H9 (cell line): Measurements from ENCODE around the gene PDCD10. TPM values are rescaled to one million over a fixed set of nuclear protein-coding genes. Genes with fewer than 3 reads are reported as not detected.

ENCODE experiments used
- DNase-seq: peaks from one replicate; pipeline ENCODE4 v3.0.0-alpha.2; 2017
- H2AFZ ChIP-seq: one replicate; pipeline ENCODE4 v1.6.1; 2013; ENCODE audit warnings: mild to moderate bottlenecking, low read length, control low read depth, moderate library complexity
- H2AK5ac ChIP-seq: 2 replicates; pipeline ENCODE4 v1.6.1; 2013; ENCODE audit warnings: low read length, control low read depth, mixed read lengths; ENCODE audit not compliant: insufficient read length
- H2BK120ac ChIP-seq: one replicate; pipeline ENCODE4 v1.6.1; 2013; ENCODE audit warnings: low read depth, mild to moderate bottlenecking, low read length, control low read depth, inconsistent platforms; ENCODE audit not compliant: poor library complexity, severe bottlenecking
- H2BK12ac ChIP-seq: 2 replicates; pipeline ENCODE4 v1.6.1; 2013; ENCODE audit warnings: low read length, control low read depth, mixed read lengths, low read depth; ENCODE audit not compliant: insufficient read length
- H2BK15ac ChIP-seq: 2 replicates; pipeline ENCODE4 v1.6.1; 2013; ENCODE audit warnings: low read depth, low read length, control low read depth
- H2BK20ac ChIP-seq: one replicate; pipeline ENCODE4 v1.6.1; 2013; ENCODE audit warnings: low read depth, mild to moderate bottlenecking, low read length, control low read depth, inconsistent platforms; ENCODE audit not compliant: poor library complexity, severe bottlenecking
- H2BK5ac ChIP-seq: 2 replicates; pipeline ENCODE4 v1.6.1; 2013; ENCODE audit warnings: low read length, control low read depth, mixed read lengths; ENCODE audit not compliant: insufficient read length
- H3K14ac ChIP-seq: 2 replicates; pipeline ENCODE4 v1.6.1; 2013; ENCODE audit warnings: low read length, control low read depth; ENCODE audit not compliant: insufficient read depth
- H3K18ac ChIP-seq: 2 replicates; pipeline ENCODE4 v1.6.1; 2013; ENCODE audit warnings: low read depth, mild to moderate bottlenecking, mixed read lengths, low read length, control low read depth; ENCODE audit not compliant: insufficient read length
- H3K23ac ChIP-seq: 2 replicates; pipeline ENCODE4 v1.6.1; 2013; ENCODE audit warnings: low read length, control low read depth, mixed read lengths, low read depth; ENCODE audit not compliant: insufficient read length
- H3K23me2 ChIP-seq: 2 replicates; pipeline ENCODE4 v1.6.1; 2013; ENCODE audit warnings: low read depth, mild to moderate bottlenecking, mixed read lengths, low read length, control low read depth; ENCODE audit not compliant: insufficient read length, poor library complexity, severe bottlenecking
- H3K27ac ChIP-seq: 2 replicates; pipeline ENCODE4 v1.5.1; 2013; ENCODE audit warnings: low read length, control low read depth, mixed read lengths, low read depth; ENCODE audit not compliant: insufficient read length
- H3K27me3 ChIP-seq: 2 replicates; pipeline ENCODE4 v1.6.1; 2013; ENCODE audit warnings: low read length, control low read depth, inconsistent platforms; ENCODE audit not compliant: insufficient read depth
- H3K4ac ChIP-seq: 2 replicates; pipeline ENCODE4 v1.6.1; 2013; ENCODE audit warnings: low read depth, mild to moderate bottlenecking, control low read depth, inconsistent platforms, low read length, moderate library complexity
- H3K4me1 ChIP-seq: 2 replicates; pipeline ENCODE4 v1.6.1; 2013; ENCODE audit warnings: low read length, control low read depth, inconsistent platforms; ENCODE audit not compliant: insufficient read depth
- H3K4me2 ChIP-seq: 2 replicates; pipeline ENCODE4 v1.6.1; 2013; ENCODE audit warnings: low read length, control low read depth, mixed read lengths; ENCODE audit not compliant: insufficient read length, insufficient read depth
- H3K56ac ChIP-seq: 2 replicates; pipeline ENCODE4 v1.6.1; 2013; ENCODE audit warnings: low read depth, mild to moderate bottlenecking, mixed read lengths, low read length, control low read depth; ENCODE audit not compliant: insufficient read length
- H3K79me1 ChIP-seq: 2 replicates; pipeline ENCODE4 v1.6.1; 2013; ENCODE audit warnings: low read depth, mild to moderate bottlenecking, moderate library complexity, low read length, control low read depth, inconsistent platforms; ENCODE audit not compliant: insufficient read depth, poor library complexity, severe bottlenecking
- H3K79me2 ChIP-seq: 2 replicates; pipeline ENCODE4 v1.6.1; 2013; ENCODE audit warnings: low read length, control low read depth, inconsistent platforms; ENCODE audit not compliant: insufficient read depth
- H3K9ac ChIP-seq: 2 replicates; pipeline ENCODE4 v1.6.1; 2013; ENCODE audit warnings: low read length, control low read depth, mixed read lengths; ENCODE audit not compliant: insufficient read length; ENCODE audit errors: extremely low read depth
- H3K9me3 ChIP-seq: one replicate; pipeline ENCODE4 v1.6.1; 2013; ENCODE audit warnings: low read depth, low read length, inconsistent platforms; ENCODE audit not compliant: control insufficient read depth
- H3T11ph ChIP-seq: one replicate; pipeline ENCODE4 v1.6.1; 2013; ENCODE audit warnings: mild to moderate bottlenecking, low read length, control low read depth, inconsistent platforms
- H4K20me1 ChIP-seq: one replicate; pipeline ENCODE4 v1.6.1; 2013; ENCODE audit not compliant: control insufficient read depth, insufficient read length, insufficient read depth
- H4K5ac ChIP-seq: 2 replicates; pipeline ENCODE4 v1.6.1; 2013; ENCODE audit warnings: low read depth, mild to moderate bottlenecking, mixed read lengths, low read length, control low read depth; ENCODE audit not compliant: insufficient read length
- H4K8ac ChIP-seq: replicated peaks from 2 replicates; pipeline ENCODE4 v1.6.1; 2013; ENCODE audit warnings: low read length, control low read depth, mixed read lengths, low read depth; ENCODE audit not compliant: insufficient read length
- H4K91ac ChIP-seq: 2 replicates; pipeline ENCODE4 v1.6.1; 2013; ENCODE audit warnings: low read depth, mild to moderate bottlenecking, moderate library complexity, mixed read lengths, low read length, control low read depth; ENCODE audit not compliant: insufficient read length
- H3K27ac Mint-ChIP-seq, 3 experiments: 2 replicates in 2 of 3; 3 replicates in 1 of 3; pipeline ENCODE4 v1.8.0; 2020 to 2021; ENCODE audit warnings: mixed read lengths in 3 of 3, mild to moderate bottlenecking in 1 of 3, moderate library complexity in 1 of 3
- H3K27me3 Mint-ChIP-seq: 2 replicates; pipeline ENCODE4 v1.8.0; 2021; ENCODE audit warnings: low read depth, mild to moderate bottlenecking, moderate library complexity, mixed read lengths
- H3K36me3 Mint-ChIP-seq, 3 experiments: 2 replicates in 2 of 3; 3 replicates in 1 of 3; pipeline ENCODE4 v1.8.0; 2020 to 2021; ENCODE audit warnings: low read depth in 3 of 3, mixed read lengths in 3 of 3; ENCODE audit not compliant: insufficient read depth in 1 of 3
- H3K4me1 Mint-ChIP-seq, 2 experiments: 2 replicates each; pipeline ENCODE4 v1.8.0; 2020; ENCODE audit warnings: mixed read lengths in 2 of 2
- H3K4me3 Mint-ChIP-seq, 2 experiments: 2 replicates in 1 of 2; 3 replicates in 1 of 2; pipeline ENCODE4 v1.8.0; 2020 to 2021; ENCODE audit warnings: mild to moderate bottlenecking in 2 of 2, mixed read lengths in 2 of 2, moderate library complexity in 1 of 2
- H3K9me3 Mint-ChIP-seq, 2 experiments: 2 replicates in 1 of 2; 3 replicates in 1 of 2; pipeline ENCODE4 v1.8.0; 2020; ENCODE audit warnings: mild to moderate bottlenecking in 2 of 2, mixed read lengths in 2 of 2, moderate library complexity in 1 of 2
- WGBS: extraction: QIAGEN DNeasy Blood & Tissue Kit; methylation state at CpG from one replicate; pipeline ENCODE4 v1.1.7; 2013; ENCODE audit warnings: missing lambda C conversion rate, low lambda C conversion rate, mixed read lengths; ENCODE audit not compliant: insufficient read length; ENCODE audit errors: extremely low coverage; 5-methylcytosine and 5-hydroxymethylcytosine counted together
- total RNA-seq: library from RNA; stranded (reverse); gene quantifications from 2 replicates; pipeline ENCODE4 v1.2.1, GENCODE V29; 2021
- TF ChIP-seq, protein P1 (sequence below): fragments of 200-600 bp; sonication (generic); conservative IDR thresholded peaks from 3 replicates; pipeline ENCODE4 v1.8.0; 2021; ENCODE audit warnings: antibody characterized with exemption, mild to moderate bottlenecking

Gene PDCD10
- total RNA-seq, 1 experiment from 2014 or later = 64.3 TPM

GRCh38 chr3:167705840-167706239 is 28.9 kb downstream of the PDCD10 start:
- H4K5ac ChIP-seq = no peak overlapping the region
- H3K9ac ChIP-seq = no peak overlapping the region
- no peak overlapping the region for H3K23ac ChIP-seq
- H3K79me1 ChIP-seq = peaks cover 9% of the 10 kb centered on the region
- H3K27ac Mint-ChIP-seq = no peak overlapping the region; a peak in 1 of 7 replicates
- peaks cover 3% of the 10 kb centered on the region; the same call in 1 of the 2 replicates for H3K79me2 ChIP-seq
- no peak overlapping the region for H2BK120ac ChIP-seq
- H3K27me3 Mint-ChIP-seq = no peaks in the 10 kb centered on the region
- no peak overlapping the region for H4K8ac ChIP-seq
- no peak overlapping the region for H3K4me3 Mint-ChIP-seq
- no peaks in the 10 kb centered on the region for H4K20me1 ChIP-seq
- H4K91ac ChIP-seq = no peak overlapping the region
- no peak overlapping the region for H2BK5ac ChIP-seq
- no peak overlapping the region for H2BK15ac ChIP-seq
- H3K4ac ChIP-seq = no peak overlapping the region
- H2AK5ac ChIP-seq = no peak overlapping the region
- no peaks in the 10 kb centered on the region for H3K4me1 ChIP-seq
- H2BK20ac ChIP-seq = no peak overlapping the region
- TF ChIP-seq, protein P1, sequence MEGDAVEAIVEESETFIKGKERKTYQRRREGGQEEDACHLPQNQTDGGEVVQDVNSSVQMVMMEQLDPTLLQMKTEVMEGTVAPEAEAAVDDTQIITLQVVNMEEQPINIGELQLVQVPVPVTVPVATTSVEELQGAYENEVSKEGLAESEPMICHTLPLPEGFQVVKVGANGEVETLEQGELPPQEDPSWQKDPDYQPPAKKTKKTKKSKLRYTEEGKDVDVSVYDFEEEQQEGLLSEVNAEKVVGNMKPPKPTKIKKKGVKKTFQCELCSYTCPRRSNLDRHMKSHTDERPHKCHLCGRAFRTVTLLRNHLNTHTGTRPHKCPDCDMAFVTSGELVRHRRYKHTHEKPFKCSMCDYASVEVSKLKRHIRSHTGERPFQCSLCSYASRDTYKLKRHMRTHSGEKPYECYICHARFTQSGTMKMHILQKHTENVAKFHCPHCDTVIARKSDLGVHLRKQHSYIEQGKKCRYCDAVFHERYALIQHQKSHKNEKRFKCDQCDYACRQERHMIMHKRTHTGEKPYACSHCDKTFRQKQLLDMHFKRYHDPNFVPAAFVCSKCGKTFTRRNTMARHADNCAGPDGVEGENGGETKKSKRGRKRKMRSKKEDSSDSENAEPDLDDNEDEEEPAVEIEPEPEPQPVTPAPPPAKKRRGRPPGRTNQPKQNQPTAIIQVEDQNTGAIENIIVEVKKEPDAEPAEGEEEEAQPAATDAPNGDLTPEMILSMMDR = no peak
- H3K9me3 ChIP-seq = no peaks in the 10 kb centered on the region
- H3K4me1 Mint-ChIP-seq = peaks cover under 1 to 2% of the 10 kb centered on the region in 2 experiments; a peak in 2 of 4 replicates
- H3K18ac ChIP-seq = no peak overlapping the region
- no peaks in the 10 kb centered on the region for H3K9me3 Mint-ChIP-seq
- no peaks in the 10 kb centered on the region for H3K23me2 ChIP-seq
- no peak overlapping the region for H3K27ac ChIP-seq
- no CpG with 5 or more reads among the region's 2 CpGs for WGBS
- H3K36me3 Mint-ChIP-seq = peaks cover 19 to 40% (median 25%) of the 10 kb centered on the region in 3 experiments
- no peak overlapping the region for H3K56ac ChIP-seq
- no peak overlapping the region for H2BK12ac ChIP-seq
- H2AFZ ChIP-seq = no peak overlapping the region
- no peak for DNase-seq
- no peaks in the 10 kb centered on the region for H3K27me3 ChIP-seq
- no peak overlapping the region for H3K14ac ChIP-seq
- no peak overlapping the region for H3K4me2 ChIP-seq
- no peak overlapping the region for H3T11ph ChIP-seq
